Effector memory CD4-positive, alpha-beta T cell (primary cell): Measurements from ENCODE around the gene DKK2.

Experiments
- DNase-seq, 3 donors: peaks; one replicate each; pipeline ENCODE4 v3.0.0-alpha.2; 2020
- H3K27ac ChIP-seq: 2 replicates; pipeline ENCODE4 v1.7.0; 2013; ENCODE audit warnings: mild to moderate bottlenecking, low read length, moderate library complexity; ENCODE audit not compliant: insufficient read depth, poor library complexity, severe bottlenecking
- H3K27me3 ChIP-seq: replicated peaks from 2 replicates; pipeline ENCODE4 v1.7.0; 2013; ENCODE audit warnings: mild to moderate bottlenecking, low read length; ENCODE audit not compliant: insufficient read depth, control insufficient read depth, poor library complexity, severe bottlenecking
- H3K36me3 ChIP-seq: 2 replicates; pipeline ENCODE4 v1.7.0; 2013; ENCODE audit warnings: mild to moderate bottlenecking, low read length, moderate library complexity; ENCODE audit not compliant: control insufficient read depth, insufficient read depth
- H3K4me1 ChIP-seq: 2 replicates; pipeline ENCODE4 v1.7.0; 2013; ENCODE audit warnings: low read length, mild to moderate bottlenecking; ENCODE audit not compliant: control insufficient read depth, insufficient read depth, poor library complexity, severe bottlenecking
- H3K4me3 ChIP-seq: 2 replicates; pipeline ENCODE4 v1.7.0; 2013; ENCODE audit warnings: low read length, low read depth, mild to moderate bottlenecking; ENCODE audit not compliant: insufficient read depth, poor library complexity, severe bottlenecking
- H3K9me3 ChIP-seq: 2 replicates; pipeline ENCODE4 v1.7.0; 2013; ENCODE audit warnings: mild to moderate bottlenecking, low read length, moderate library complexity; ENCODE audit not compliant: control insufficient read depth
- total RNA-seq, 3 donors: gene quantifications; one replicate each; lab custom pipeline; 2026; lab: John Stamatoyannopoulos, UW

Gene DKK2
- total RNA-seq = 0 to 0.26 (median 0.19) reads per million in 3 donors

GRCh38 chr4:107035819-107036583 is at the start of gene DKK2:
Gene DKK2 (minus strand): TSS chr4:107036313. CDS start chr4:107035591, 722 bp downstream.
- Histone ChIP-seq H3K27ac (no peak within 1 kb of the TSS), H3K9me3 (no peaks in the 10 kb centered on the region), H3K4me3 (no peak within 1 kb of the TSS), H3K4me1 (peaks cover 4% of the 10 kb centered on the region), H3K27me3 (peaks cover 3% of the 10 kb centered on the region), H3K36me3 (no peaks in the 10 kb centered on the region)
- no peak for DNase-seq

- no peaks in the 10 kb centered on the region for H3K27me3 ChIP-seq
- H3K9me3 ChIP-seq = no peaks in the 10 kb centered on the region
- no peaks in the 10 kb centered on the region for H3K36me3 ChIP-seq
- no peaks in the 10 kb centered on the region for H3K4me1 ChIP-seq
- no peak overlapping the region for H3K4me3 ChIP-seq
- DNase-seq = no peak
- no peak overlapping the region for H3K27ac ChIP-seq
Measured at GRCh38 chr4:107077192-107077591, 41.1 kb upstream of the DKK2 start.

- Histone ChIP-seq H3K9me3 (no peaks in the 10 kb centered on the region), H3K4me1 (no peaks in the 10 kb centered on the region), H3K36me3 (no peaks in the 10 kb centered on the region), H3K27me3 (no peaks in the 10 kb centered on the region), H3K27ac (no peak overlapping the region), H3K4me3 (no peak overlapping the region)
- no peak for DNase-seq
Measured at GRCh38 chr4:107072836-107073736, 37.0 kb upstream of the DKK2 start.

- H3K9me3 ChIP-seq = no peaks in the 10 kb centered on the region
- no peaks in the 10 kb centered on the region for H3K27me3 ChIP-seq
- no peak overlapping the region for H3K4me3 ChIP-seq
- no peak overlapping the region for H3K27ac ChIP-seq
- no peak for DNase-seq
- no peaks in the 10 kb centered on the region for H3K36me3 ChIP-seq
- H3K4me1 ChIP-seq = no peaks in the 10 kb centered on the region
Measured at GRCh38 chr4:107071108-107071507, 35.0 kb upstream of the DKK2 start.

GRCh38 chr4:107069049-107069448 is 32.9 kb upstream of the DKK2 start:
- Histone ChIP-seq H3K4me1 (no peaks in the 10 kb centered on the region), H3K4me3 (no peak overlapping the region), H3K36me3 (no peaks in the 10 kb centered on the region), H3K9me3 (no peaks in the 10 kb centered on the region), H3K27me3 (no peaks in the 10 kb centered on the region), H3K27ac (no peak overlapping the region)
- no peak for DNase-seq

- Histone ChIP-seq H3K4me1 (no peaks in the 10 kb centered on the region), H3K27ac (no peak overlapping the region), H3K4me3 (no peak overlapping the region), H3K9me3 (no peaks in the 10 kb centered on the region), H3K36me3 (no peaks in the 10 kb centered on the region), H3K27me3 (no peaks in the 10 kb centered on the region)
- no peak for DNase-seq
Measured at GRCh38 chr4:107068116-107068515, 32.0 kb upstream of the DKK2 start.

GRCh38 chr4:107066621-107067020 is 30.5 kb upstream of the DKK2 start:
- Histone ChIP-seq H3K27me3 (no peaks in the 10 kb centered on the region), H3K36me3 (no peaks in the 10 kb centered on the region), H3K27ac (no peak overlapping the region), H3K4me3 (no peak overlapping the region), H3K4me1 (no peaks in the 10 kb centered on the region), H3K9me3 (no peaks in the 10 kb centered on the region)
- DNase-seq = no peak

GRCh38 chr4:107065201-107065600 is 29.1 kb upstream of the DKK2 start:
- Histone ChIP-seq H3K27me3 (no peaks in the 10 kb centered on the region), H3K27ac (no peak overlapping the region), H3K4me1 (no peaks in the 10 kb centered on the region), H3K9me3 (no peaks in the 10 kb centered on the region), H3K4me3 (no peak overlapping the region), H3K36me3 (no peaks in the 10 kb centered on the region)
- DNase-seq = no peak

- no peak overlapping the region for H3K27ac ChIP-seq
- no peaks in the 10 kb centered on the region for H3K4me1 ChIP-seq
- no peaks in the 10 kb centered on the region for H3K27me3 ChIP-seq
- no peaks in the 10 kb centered on the region for H3K36me3 ChIP-seq
- H3K9me3 ChIP-seq = no peaks in the 10 kb centered on the region
- no peak overlapping the region for H3K4me3 ChIP-seq
- no peak for DNase-seq
Measured at GRCh38 chr4:107060388-107060787, 24.3 kb upstream of the DKK2 start.

GRCh38 chr4:107058828-107059227 is 22.7 kb upstream of the DKK2 start:
- Histone ChIP-seq H3K9me3 (no peaks in the 10 kb centered on the region), H3K27me3 (no peaks in the 10 kb centered on the region), H3K4me1 (no peaks in the 10 kb centered on the region), H3K4me3 (no peak overlapping the region), H3K36me3 (no peaks in the 10 kb centered on the region), H3K27ac (no peak overlapping the region)
- DNase-seq = no peak
